DMS79 (cell line): ENCODE results near the gene CLEC18A.
"Not testable (repeated sequence)": the region's sequence is repeated elsewhere in the genome, so short reads cannot be mapped to it uniquely, and the experiment has no call there.

ENCODE experiments used
- DNase-seq: peaks from one replicate; lab custom pipeline; 2025; lab: John Stamatoyannopoulos, UW

The CLEC18A gene

GRCh38 chr16:69930117-69930776 is 20.9 kb upstream of the CLEC18A start:
- DNase-seq: no peak

- no peak for DNase-seq
Measured at GRCh38 chr16:69931631-69932030, 19.5 kb upstream of the CLEC18A start.

- no peak for DNase-seq
Measured at GRCh38 chr16:69932228-69932627, 18.9 kb upstream of the CLEC18A start.

- no peak for DNase-seq
Measured at GRCh38 chr16:69932691-69933392, 18.3 kb upstream of the CLEC18A start.

- no peak for DNase-seq
Measured at GRCh38 chr16:69934044-69934443, 17.1 kb upstream of the CLEC18A start.

GRCh38 chr16:69934751-69935150 is 16.4 kb upstream of the CLEC18A start:
- no peak for DNase-seq

GRCh38 chr16:69935278-69935711 is 15.8 kb upstream of the CLEC18A start:
- no peak for DNase-seq

GRCh38 chr16:69935740-69936139 is 15.4 kb upstream of the CLEC18A start:
- no peak for DNase-seq

- no peak for DNase-seq
Measured at GRCh38 chr16:69936252-69936651, 14.9 kb upstream of the CLEC18A start.

- DNase-seq: no peak
Measured at GRCh38 chr16:69936751-69937211, 14.4 kb upstream of the CLEC18A start.

- no peak for DNase-seq
Measured at GRCh38 chr16:69937465-69937951, 13.6 kb upstream of the CLEC18A start.

- no peak for DNase-seq
Measured at GRCh38 chr16:69938981-69939820, 11.9 kb upstream of the CLEC18A start.

GRCh38 chr16:69939821-69940585 is 11.1 kb upstream of the CLEC18A start:
- no peak for DNase-seq

GRCh38 chr16:69940676-69941075 is 10.5 kb upstream of the CLEC18A start:
- no peak for DNase-seq

GRCh38 chr16:69941251-69942098 is 9.7 kb upstream of the CLEC18A start:
- DNase-seq: peak; percentile 52

- peak; percentile 42 for DNase-seq
Measured at GRCh38 chr16:69942099-69942491, 9.0 kb upstream of the CLEC18A start.

GRCh38 chr16:69942627-69943170 is 8.4 kb upstream of the CLEC18A start:
- no peak for DNase-seq

- DNase-seq: peak; percentile 15
Measured at GRCh38 chr16:69943241-69944036, 7.7 kb upstream of the CLEC18A start.

- not testable (repeated sequence) for DNase-seq
Measured at GRCh38 chr16:69950411-69950810, 723 bp upstream of the CLEC18A start.

GRCh38 chr16:69951672-69952031 is 518 bp downstream of the CLEC18A start:
- DNase-seq: not testable (repeated sequence)
